HCT116 (cell line): ENCODE results near the gene SLC39A1. TPM values are rescaled to one million over a fixed set of nuclear protein-coding genes. Genes with fewer than 3 reads are reported as not detected.

Source experiments
- ATAC-seq: fragments of 200-7000 bp; cut with Tn5 transposase; 2 replicates; pipeline ENCODE4 v1.9.1; 2020; ENCODE audit warnings: mild to moderate bottlenecking, moderate library complexity
- BruUV-seq: library from RNA; stranded (reverse); fragments of 400-500 nt; replicated peaks from 2 replicates; lab custom pipeline; 2021; lab: Mats Ljungman, UMichigan
- CTCF ChIA-PET: fragments of 300-600 bp; sonication (Branson Sonifier 250); formaldehyde crosslinking; loops from one replicate; lab custom pipeline; 2021; ENCODE audit warnings: antibody characterized with exemption; lab: Charles Lee
- POLR2A ChIA-PET: fragments of 300-600, 350-600 bp; sonication (Branson Sonifier 250); formaldehyde crosslinking; loops from one replicate; lab custom pipeline; 2021; ENCODE audit warnings: antibody characterized with exemption; lab: Charles Lee
- RAD21 ChIA-PET, 2 experiments: fragments of 300-600 bp; sonication (Branson Sonifier 250); formaldehyde crosslinking; loops; one replicate each; lab custom pipeline; 2023; ENCODE audit warnings: low total read pairs in 2 of 2; ENCODE audit not compliant: uncharacterized antibody in 2 of 2, unreplicated experiment in 2 of 2, low non-redundant PET in 1 of 2; lab: Charles Lee
- DNase-seq: peaks from one replicate; pipeline ENCODE4 v3.0.0-alpha.2; 2010; ENCODE audit warnings: low read depth, low spot score
- H2AFZ ChIP-seq: fragments of 200-600 bp; shearing (Covaris generic), sonication (generic); 2 replicates; pipeline ENCODE4 v1.6.1; 2017; ENCODE audit warnings: low read depth, mixed run types, mixed read lengths, antibody characterized with exemption, low read length; ENCODE audit not compliant: poor library complexity, severe bottlenecking
- H3K27ac ChIP-seq: 2 replicates; pipeline ENCODE4 v1.5.1; 2012; ENCODE audit warnings: low read depth, low read length
- H3K27me3 ChIP-seq: fragments of 200-600 bp; sonication (generic); 2 replicates; pipeline ENCODE4 v1.6.1; 2016; ENCODE audit warnings: mixed run types, low read length, mixed read lengths; ENCODE audit not compliant: insufficient read depth
- H3K36me3 ChIP-seq, 2 experiments: fragments of 200-500 bp in 1 of 2; fragments of 200-600 bp in 1 of 2; sonication (Bioruptor generic) in 1 of 2; sonication (generic) in 1 of 2; 2 replicates each; pipeline versions ENCODE4 v1.5.1 to v1.6.1; 2014 to 2016; ENCODE audit warnings: low read length in 2 of 2, inconsistent platforms in 1 of 2, mixed read lengths in 1 of 2, mixed run types in 1 of 2; ENCODE audit not compliant: insufficient read depth in 2 of 2, control insufficient read depth in 1 of 2
- H3K4me1 ChIP-seq, 2 experiments: fragments of 200-600 bp in 1 of 2; sonication (generic) in 1 of 2; 2 replicates each; pipeline versions ENCODE4 v1.5.1 to v1.6.1; 2012 to 2017; ENCODE audit warnings: low read length in 2 of 2, inconsistent platforms in 1 of 2, mild to moderate bottlenecking in 1 of 2, mixed read lengths in 1 of 2, mixed run types in 1 of 2, moderate library complexity in 1 of 2; ENCODE audit not compliant: insufficient read depth in 2 of 2, control insufficient read depth in 1 of 2
- H3K4me2 ChIP-seq: fragments of 200-600 bp; sonication (generic); 2 replicates; pipeline ENCODE4 v1.6.1; 2017; ENCODE audit warnings: mixed run types, low read length, mixed read lengths
- H3K4me3 ChIP-seq, 2 experiments: fragments of 200-600 bp in 1 of 2; sonication (generic) in 1 of 2; replicated peaks in 1 of 2; 2 replicates each; pipeline ENCODE4 v1.5.1; 2011 to 2016; ENCODE audit warnings: low read length in 2 of 2, control low read depth in 1 of 2, low read depth in 1 of 2, mild to moderate bottlenecking in 1 of 2, mixed read lengths in 1 of 2, mixed run types in 1 of 2
- H3K79me2 ChIP-seq: fragments of 200-600 bp; sonication (generic); 2 replicates; pipeline ENCODE4 v1.6.1; 2017; ENCODE audit warnings: mild to moderate bottlenecking, mixed run types, low read length, moderate library complexity, mixed read lengths; ENCODE audit not compliant: insufficient read depth
- H3K9ac ChIP-seq: fragments of 200-600 bp; sonication (generic); 2 replicates; pipeline ENCODE4 v1.6.1; 2016; ENCODE audit warnings: low read length, mixed read lengths
- H3K9me2 ChIP-seq: fragments of 200-600 bp; sonication (generic), shearing (Covaris generic); 2 replicates; pipeline ENCODE4 v1.6.1; 2017; ENCODE audit warnings: mixed run types, mild to moderate bottlenecking, moderate library complexity; ENCODE audit not compliant: insufficient read depth
- H3K9me3 ChIP-seq, 2 experiments: fragments of 200-500 bp in 1 of 2; fragments of 200-600 bp in 1 of 2; sonication (Bioruptor generic) in 1 of 2; sonication (generic) in 1 of 2; 2 replicates each; pipeline ENCODE4 v1.6.1; 2014 to 2017; ENCODE audit warnings: low read length in 2 of 2, mixed read lengths in 2 of 2, inconsistent platforms in 1 of 2, low read depth in 1 of 2, mild to moderate bottlenecking in 1 of 2, mixed run types in 1 of 2, moderate library complexity in 1 of 2; ENCODE audit not compliant: control insufficient read depth in 1 of 2, insufficient read depth in 1 of 2
- H4K20me1 ChIP-seq: fragments of 200-600 bp; sonication (generic), shearing (Covaris generic); 2 replicates; pipeline ENCODE4 v1.6.1; 2017; ENCODE audit warnings: mixed run types, mild to moderate bottlenecking, moderate library complexity; ENCODE audit not compliant: insufficient read depth
- CEBPB ChIP-seq: IDR thresholded peaks from 2 replicates; pipeline ENCODE4 v1.6.1; 2012; ENCODE audit warnings: low read depth
- MAX ChIP-seq: IDR thresholded peaks from 2 replicates; pipeline ENCODE4 v1.6.1; 2012
- POLR2AphosphoS5 ChIP-seq: IDR thresholded peaks from 2 replicates; pipeline ENCODE4 v1.6.1; 2011; ENCODE audit warnings: mild to moderate bottlenecking, low read depth, low read length, moderate library complexity
- RAD21 ChIP-seq: IDR thresholded peaks from 2 replicates; pipeline ENCODE4 v1.6.1; 2012; ENCODE audit warnings: low read depth, mild to moderate bottlenecking
- SP1 ChIP-seq: IDR thresholded peaks from 2 replicates; pipeline ENCODE4 v1.6.1; 2012; ENCODE audit warnings: low read depth
- intact Hi-C: fragments of 100-400 bp; cut with micrococcal nuclease; formaldehyde crosslinking; loops from 2 replicates; pipeline ENCODE4 v1.10.0; 2022
- total RNA-seq: library from RNA; stranded (reverse); gene quantifications from one replicate; pipeline ENCODE4 v1.2.1, GENCODE V29; 2021; ENCODE audit not compliant: unreplicated experiment

SLC39A1 gene
- total RNA-seq, 1 experiment from 2014 or later = 51.5 TPM

GRCh38 chr1:153945131-153945794, 18.1 kb downstream of the SLC39A1 start:
- no peak for DNase-seq

DNA sequence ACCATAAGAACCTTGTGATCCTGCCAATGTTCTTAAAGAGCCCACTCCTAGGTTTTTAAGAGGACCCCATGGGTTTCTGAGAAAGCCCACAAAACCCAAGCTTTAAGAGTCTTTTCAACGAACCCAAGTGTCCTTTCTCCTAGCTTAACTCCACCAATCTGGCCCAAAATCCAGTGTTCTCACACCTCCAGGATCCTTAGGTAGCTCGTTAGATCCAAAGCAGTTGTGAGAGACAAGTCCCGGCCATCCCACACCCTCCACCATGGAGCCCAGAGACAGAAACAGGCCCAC, 18.6 kb downstream of the SLC39A1 start:
- Histone ChIP-seq H3K36me3 (peaks cover 9 to 21% of the 10 kb centered on the region in 2 experiments; a peak in 3 of 4 replicates), H3K27me3 (no peaks in the 10 kb centered on the region), H3K4me2 (peak overlapping the region; percentile 90), H3K4me3 (peak overlapping the region; percentile 83 to 91), H3K79me2 (peaks cover 24% of the 10 kb centered on the region; the same call in 1 of the 2 replicates), H3K27ac (peak overlapping the region; percentile 98), H2AFZ (no peak overlapping the region), H4K20me1 (no peaks in the 10 kb centered on the region), H3K9me3 (no peaks in the 10 kb centered on the region), H3K4me1 (peaks cover 6 to 18% of the 10 kb centered on the region in 2 experiments; a peak in 3 of 4 replicates), H3K9me2 (no peaks in the 10 kb centered on the region), H3K9ac (peak overlapping the region; percentile 95)
- intact Hi-C loops = no loop called here
- ChIA-PET POLR2A (interaction anchor here (1.3 to 2.4 kb wide), 3 partner anchors 12 to 23 kb away, joined by 3 to 8 read pairs (median 4); partner anchors contain the start of genes CREB3L4 and SLC39A1), CTCF (no interaction called here), RAD21 (no interaction called here)
- ATAC-seq (no peak), DNase-seq (no peak)
- TSS peak; percentile 30 for BruUV-seq
- TF ChIP-seq RAD21 = no peak
- TF ChIP-seq POLR2AphosphoS5 = no peak
- TF ChIP-seq MAX = no peak
- no peak for TF ChIP-seq CEBPB

More at GRCh38 chr1:153945131-153945794, 18.1 kb downstream of the SLC39A1 start:
- Histone ChIP-seq H3K27me3 (no peaks in the 10 kb centered on the region), H3K4me3 (peak overlapping the region; percentile 83 to 91), H3K9me2 (no peaks in the 10 kb centered on the region), H3K9me3 (no peaks in the 10 kb centered on the region), H3K4me2 (peak overlapping the region; percentile 90), H2AFZ (no peak overlapping the region), H3K4me1 (peaks cover 6 to 18% of the 10 kb centered on the region in 2 experiments; a peak in 3 of 4 replicates), H4K20me1 (no peaks in the 10 kb centered on the region), H3K27ac (peak overlapping the region; percentile 98), H3K9ac (peak overlapping the region; percentile 95), H3K79me2 (peaks cover 24% of the 10 kb centered on the region; the same call in 1 of the 2 replicates), H3K36me3 (peaks cover 9 to 18% of the 10 kb centered on the region in 2 experiments; a peak in 3 of 4 replicates)
- POLR2A ChIA-PET = interaction anchor here (1.3 to 2.4 kb wide), 2 partner anchors 12 to 22 kb away, joined by 3 to 8 read pairs; partner anchors contain the start of gene CREB3L4
- RAD21 ChIA-PET = no interaction called here
- TF ChIP-seq SP1 = no peak
- CTCF ChIA-PET = interaction anchor here (1.6 to 1.9 kb wide), 4 partner anchors 16 to 41 kb away, joined by 5 to 9 read pairs (median 8); partner anchors contain the start of genes RAB13 and SLC39A1
- intact Hi-C loops = no loop called here
- ATAC-seq = peak; percentile 37
- no TSS peak for BruUV-seq
